GM04503 (cell line): Measurements from ENCODE around the gene PROZ.
"Not testable (repeated sequence)": the region's sequence is repeated elsewhere in the genome, so short reads cannot be mapped to it uniquely, and the experiment has no call there.

ENCODE experiments used
- DNase-seq: peaks from one replicate; pipeline ENCODE4 v3.0.0-alpha.2; 2012; ENCODE audit warnings: low read depth

PROZ gene

DNA sequence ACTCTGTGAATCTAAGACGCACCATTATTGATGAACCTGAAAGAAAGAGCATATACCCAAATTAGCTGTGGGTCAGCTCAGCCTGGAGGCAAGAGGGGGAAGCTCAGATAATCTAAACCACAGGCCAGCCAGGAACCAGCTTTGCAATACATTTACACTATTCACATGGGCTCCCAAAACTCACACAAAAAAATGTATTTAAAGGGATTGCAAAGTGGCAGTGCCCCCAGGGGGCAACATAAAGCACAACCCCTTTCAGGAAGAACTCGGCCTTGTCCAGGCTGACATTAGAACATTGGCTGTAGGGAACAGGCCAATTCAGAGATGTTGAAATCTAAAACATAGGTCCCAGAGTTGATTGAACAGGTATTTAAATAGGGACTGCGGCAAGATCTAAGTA, 3.2 kb upstream of the PROZ start:
- no peak for DNase-seq

- DNase-seq, result no peak
Observed at GRCh38 chr13:113155982-113156655, 2.3 kb upstream of the PROZ start.

GRCh38 chr13:113157206-113157928, 1.1 kb upstream of the PROZ start:
- DNase-seq, result no peak

DNA sequence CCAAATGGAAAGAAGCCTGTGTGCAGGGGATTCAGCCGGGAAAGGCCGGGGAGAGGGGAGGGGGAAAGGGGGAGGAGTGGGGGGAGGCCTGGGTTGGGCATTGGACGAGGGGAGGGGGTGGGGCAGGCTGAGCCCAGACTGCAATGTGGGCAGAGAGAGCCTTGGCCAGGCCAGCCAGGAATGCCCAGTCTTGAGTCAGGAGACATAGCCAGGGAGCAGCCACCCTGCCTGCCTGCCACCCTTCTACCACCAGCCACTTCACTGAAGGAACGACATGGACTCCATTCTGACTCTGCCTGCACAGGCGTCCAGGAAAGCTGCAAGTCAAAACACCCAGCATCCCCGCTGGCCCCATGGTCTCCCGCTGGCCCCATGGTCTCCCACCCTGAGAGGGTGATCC, 498 bp downstream of the PROZ start:
- no peak for DNase-seq

GRCh38 chr13:113159701-113160100, 1.3 kb downstream of the PROZ start:
- DNase-seq, result no peak

- no peak for DNase-seq
Observed at GRCh38 chr13:113160983-113161382, 2.5 kb downstream of the PROZ start.

DNA sequence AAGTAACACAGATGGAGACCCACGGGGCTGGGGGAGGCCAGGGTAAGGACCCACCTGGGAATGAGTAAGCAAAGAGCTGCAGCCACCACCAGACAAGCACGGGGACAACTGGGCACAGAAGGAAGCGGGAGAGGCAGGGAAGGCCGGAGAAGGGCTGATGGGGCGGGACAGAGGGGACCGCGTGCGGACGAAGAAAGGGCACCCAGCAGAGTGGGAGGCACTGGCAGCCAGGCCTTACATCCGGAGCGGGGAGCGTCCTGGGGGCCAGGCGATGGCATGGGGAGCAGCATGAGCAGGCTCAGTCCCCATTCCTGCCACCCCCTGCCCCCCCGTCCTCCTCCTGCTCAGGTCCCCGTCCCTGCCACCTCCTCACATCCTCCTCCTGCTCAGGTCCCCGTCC, 3.0 kb downstream of the PROZ start:
- DNase-seq, result no peak

DNA sequence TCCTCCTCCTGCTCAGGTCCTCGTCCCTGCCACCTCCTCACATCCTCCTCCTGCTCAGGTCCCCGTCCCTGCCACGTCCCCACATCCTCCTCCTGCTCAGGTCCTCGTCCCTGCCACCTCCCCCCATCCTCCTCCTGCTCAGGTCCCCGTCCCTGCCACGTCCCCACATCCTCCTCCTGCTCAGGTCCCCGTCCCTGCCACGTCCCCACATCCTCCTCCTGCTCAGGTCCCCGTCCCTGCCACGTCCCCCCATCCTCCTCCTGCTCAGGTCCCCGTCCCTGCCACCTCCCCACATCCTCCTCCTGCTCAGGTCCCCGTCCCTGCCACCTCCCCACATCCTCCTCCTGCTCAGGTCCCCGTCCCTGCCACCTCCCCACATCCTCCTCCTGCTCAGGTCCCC, 3.5 kb downstream of the PROZ start:
- not testable (repeated sequence) for DNase-seq

- no peak for DNase-seq
Observed at GRCh38 chr13:113162783-113163685, 4.6 kb downstream of the PROZ start.

GRCh38 chr13:113164492-113164891, 6.0 kb downstream of the PROZ start:
- DNase-seq, result no peak

GRCh38 chr13:113166266-113166665, 7.8 kb downstream of the PROZ start:
- no peak for DNase-seq

- no peak for DNase-seq
Observed at GRCh38 chr13:113166681-113167080, 8.2 kb downstream of the PROZ start.

DNA sequence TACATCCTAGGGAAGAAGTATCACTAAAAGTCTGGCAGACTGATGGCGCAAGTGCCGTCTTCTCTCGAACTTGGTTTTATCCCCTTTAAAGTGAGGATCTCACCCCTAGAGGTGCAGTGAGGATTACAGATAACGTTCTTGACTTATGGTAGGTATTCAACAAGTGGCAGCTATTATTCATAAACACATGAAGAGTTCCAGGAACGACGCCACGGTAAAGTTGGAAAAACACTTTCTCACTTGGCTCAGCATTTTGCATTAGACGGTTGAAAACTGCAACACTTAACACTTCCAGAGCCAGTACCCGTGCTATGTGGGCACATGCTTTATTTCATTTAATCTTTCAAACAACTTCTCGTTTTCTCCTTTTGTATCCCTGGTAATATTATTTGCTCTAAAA, 8.7 kb downstream of the PROZ start:
- no peak for DNase-seq

DNA sequence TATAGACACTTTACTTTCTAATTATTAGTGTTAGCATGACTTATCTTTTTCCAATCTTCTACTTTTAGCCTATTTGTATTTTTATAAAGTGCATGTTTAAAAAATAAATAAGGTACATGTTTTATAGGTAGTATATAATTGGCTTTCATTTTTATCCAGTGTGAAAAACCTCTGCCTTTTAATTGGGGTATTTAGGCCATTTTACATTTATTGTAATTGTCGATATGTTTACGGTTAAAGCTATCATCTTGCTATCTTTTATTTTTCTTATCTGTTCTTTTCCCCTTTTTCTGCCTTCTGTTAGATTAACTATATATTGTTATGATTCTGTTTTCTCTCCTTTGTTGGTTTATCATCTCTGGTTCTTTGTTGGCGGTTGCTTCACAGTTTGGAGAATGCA, 9.1 kb downstream of the PROZ start:
- no peak for DNase-seq

GRCh38 chr13:113168211-113168610, 9.8 kb downstream of the PROZ start:
- DNase-seq, result no peak

GRCh38 chr13:113169277-113170272, 11.1 kb downstream of the PROZ start:
- no peak for DNase-seq

DNA sequence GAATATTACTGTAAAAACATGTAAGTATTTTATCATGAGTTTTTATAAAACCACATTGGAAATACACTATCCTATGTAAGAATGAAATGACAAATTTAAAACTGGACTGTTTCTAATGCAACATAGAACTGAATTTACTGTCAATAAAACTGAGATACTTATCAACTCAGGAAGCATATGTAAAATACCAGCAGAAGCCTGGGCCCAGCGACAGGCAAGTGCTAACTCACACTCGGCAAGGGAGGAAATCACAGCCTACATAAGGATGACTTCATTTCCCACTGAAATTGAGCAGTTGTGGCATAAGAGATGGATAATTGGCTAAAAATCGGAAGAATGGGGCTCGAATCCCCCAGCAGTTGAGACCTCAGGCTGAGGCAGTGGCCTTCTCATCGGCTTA, 12.1 kb downstream of the PROZ start:
- no peak for DNase-seq

DNA sequence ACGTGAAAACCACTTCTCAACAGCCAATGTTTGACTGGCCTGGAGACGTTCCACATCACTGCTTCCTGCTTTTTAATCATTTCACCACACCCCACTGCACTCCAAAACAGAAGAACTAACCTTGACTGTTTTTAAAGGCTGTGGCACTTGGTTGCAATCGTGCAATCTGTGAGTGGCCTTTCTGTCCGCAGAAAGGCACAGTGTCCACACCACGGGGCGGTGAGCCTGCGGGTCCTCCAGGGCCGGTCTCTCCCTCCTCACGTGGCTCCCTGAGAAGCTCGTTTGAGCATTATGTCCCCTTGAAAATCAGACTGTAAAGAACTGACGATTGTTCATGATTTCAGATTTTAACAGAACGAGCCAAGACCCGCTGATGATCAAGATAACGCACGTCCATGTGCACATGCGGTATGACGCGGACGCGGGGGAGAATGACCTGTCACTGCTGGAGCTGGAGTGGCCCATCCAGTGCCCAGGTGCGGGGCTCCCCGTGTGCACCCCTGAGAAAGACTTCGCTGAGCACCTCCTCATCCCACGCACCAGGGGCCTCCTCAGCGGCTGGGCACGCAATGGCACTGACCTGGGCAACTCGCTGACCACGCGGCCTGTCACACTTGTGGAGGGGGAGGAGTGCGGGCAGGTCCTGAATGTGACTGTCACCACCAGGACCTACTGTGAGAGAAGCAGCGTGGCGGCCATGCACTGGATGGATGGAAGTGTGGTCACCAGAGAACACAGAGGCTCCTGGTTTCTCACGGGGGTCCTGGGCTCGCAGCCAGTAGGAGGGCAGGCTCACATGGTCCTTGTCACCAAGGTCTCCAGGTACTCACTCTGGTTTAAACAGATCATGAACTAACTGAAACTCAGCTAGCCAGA, 13.0 kb downstream of the PROZ start:
- DNase-seq, result no peak

DNA sequence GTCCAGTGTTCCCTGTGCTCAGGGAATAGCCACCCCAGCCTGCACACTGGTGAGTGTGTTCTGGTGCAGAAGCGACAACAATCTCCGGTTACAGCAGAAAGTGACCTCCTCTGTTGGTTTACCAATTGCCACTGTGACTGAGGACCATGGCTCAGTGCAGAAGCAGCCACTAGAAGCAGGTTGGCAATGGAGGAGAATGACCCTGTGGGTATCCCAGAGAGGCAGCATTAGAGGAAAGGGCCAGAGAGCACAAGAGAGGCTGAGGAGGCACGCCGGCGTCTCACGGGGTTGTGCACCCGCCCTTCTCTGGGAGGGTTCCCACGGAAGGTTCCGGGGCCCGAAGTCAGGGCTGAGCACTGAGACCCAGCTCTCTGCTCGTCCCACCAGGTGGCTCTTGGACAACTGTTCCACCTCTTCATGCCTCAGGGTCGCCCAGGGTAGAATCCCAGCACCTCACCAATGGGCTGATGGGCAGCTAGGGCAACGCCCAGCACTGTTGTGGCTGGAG, 14.0 kb downstream of the PROZ start:
- DNase-seq, result no peak

DNA sequence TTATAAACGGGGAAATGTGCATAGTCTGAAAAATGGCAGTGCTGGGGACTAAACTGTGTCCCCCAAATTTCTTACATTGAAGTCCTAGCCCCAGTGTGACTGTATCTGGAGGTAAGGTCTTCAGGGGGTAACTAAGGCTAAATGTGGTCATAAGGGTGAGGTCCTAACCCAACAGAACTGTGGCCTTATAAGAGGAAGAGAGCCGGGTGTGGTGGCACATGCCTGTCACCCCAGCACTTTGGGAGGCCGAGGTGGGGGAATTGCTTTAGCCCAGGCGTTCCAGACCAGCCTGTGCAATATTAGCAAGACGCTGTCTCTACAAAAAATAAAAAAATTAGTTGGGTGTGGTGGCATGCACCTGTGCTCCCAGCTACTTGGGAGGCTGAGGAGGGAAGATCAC, 17.8 kb downstream of the PROZ start:
- DNase-seq, result no peak
